Kidney (tissue), 2 donors: Measurements from ENCODE around the gene OR4K17. TPM values are rescaled to one million over a fixed set of nuclear protein-coding genes. Genes with fewer than 3 reads are reported as not detected.

Source experiments
- polyA plus RNA-seq: library from polyadenylated mRNA; stranded (reverse); fragments of 350-450 nt; fragmentation: Illumina TruSeq; extraction: RNeasy Lipid Tissue Mini Kit (QIAGEN cat#74804); gene quantifications from one replicate; pipeline ENCODE4 v1.2.3, GENCODE V29; 2014; ENCODE audit warnings: low read depth, low replicate concordance; ENCODE audit not compliant: insufficient read depth
- total RNA-seq: library from RNA; stranded (reverse); fragmentation: NEBNext Ultra II Directional; extraction: Animal tissue kit (Norgen Biotek cat#: 25700); gene quantifications from one replicate; pipeline ENCODE4 v1.2.1, GENCODE V29; 2021
- donor health status: DM: yes; HTN: yes; CAD: no.

Gene OR4K17
- total and polyA plus RNA-seq, 2 donors from 2014 or later: not detected

Other genes starting within 250 kb of the OR4K17 start
- not detected for gene OR4K2, start 235.6 kb upstream of the OR4K17 start, total RNA-seq
- not detected for gene OR4K2, start 235.6 kb upstream of the OR4K17 start, polyA plus RNA-seq
- not detected for gene OR4K5, start 190.1 kb upstream of the OR4K17 start, total RNA-seq
- not detected for gene OR4K5, start 190.1 kb upstream of the OR4K17 start, polyA plus RNA-seq
- not detected for gene OR4K1, start 179.8 kb upstream of the OR4K17 start, total RNA-seq
- not detected for gene OR4K1, start 179.8 kb upstream of the OR4K17 start, polyA plus RNA-seq
- gene OR4K15, start 135.1 kb upstream of the OR4K17 start, total RNA-seq: not detected
- gene OR4K15, start 135.1 kb upstream of the OR4K17 start, polyA plus RNA-seq: not detected
- gene OR4Q2, start 108.6 kb upstream of the OR4K17 start, total RNA-seq: not detected
- not detected for gene OR4Q2, start 108.6 kb upstream of the OR4K17 start, polyA plus RNA-seq
- gene OR4K14, start 91.4 kb upstream of the OR4K17 start, total RNA-seq: not detected
- gene OR4K14, start 91.4 kb upstream of the OR4K17 start, polyA plus RNA-seq: not detected
- gene OR4K13, start 74.7 kb upstream of the OR4K17 start, total RNA-seq: not detected
- not detected for gene OR4K13, start 74.7 kb upstream of the OR4K17 start, polyA plus RNA-seq
- gene OR4L1, start 50.7 kb upstream of the OR4K17 start, total RNA-seq: not detected
- gene OR4L1, start 50.7 kb upstream of the OR4K17 start, polyA plus RNA-seq: not detected
- gene OR4N5, start 28.1 kb downstream of the OR4K17 start, total RNA-seq: not detected
- not detected for gene OR4N5, start 28.1 kb downstream of the OR4K17 start, polyA plus RNA-seq
- not detected for gene OR11G2, start 80.2 kb downstream of the OR4K17 start, total RNA-seq
- gene OR11G2, start 80.2 kb downstream of the OR4K17 start, polyA plus RNA-seq: not detected
- not detected for gene OR11H6, start 113.0 kb downstream of the OR4K17 start, total RNA-seq
- not detected for gene OR11H6, start 113.0 kb downstream of the OR4K17 start, polyA plus RNA-seq
- gene OR11H7, start 118.2 kb downstream of the OR4K17 start, total RNA-seq: not detected
- not detected for gene OR11H7, start 118.2 kb downstream of the OR4K17 start, polyA plus RNA-seq
- not detected for gene OR11H4, start 128.5 kb downstream of the OR4K17 start, total RNA-seq
- not detected for gene OR11H4, start 128.5 kb downstream of the OR4K17 start, polyA plus RNA-seq
- gene TTC5, start 195.2 kb downstream of the OR4K17 start, total RNA-seq: 22.3 TPM
- gene TTC5, start 195.2 kb downstream of the OR4K17 start, polyA plus RNA-seq: 12.3 TPM
- gene CCNB1IP1, start 222.5 kb downstream of the OR4K17 start, total RNA-seq: 25.7 TPM
- gene CCNB1IP1, start 222.5 kb downstream of the OR4K17 start, polyA plus RNA-seq: 58.2 TPM
- gene PARP2, start 232.9 kb downstream of the OR4K17 start, total RNA-seq: 18.4 TPM
- 14.4 TPM for gene PARP2, start 232.9 kb downstream of the OR4K17 start, polyA plus RNA-seq